Peyer's patch (tissue), 4 donors: Measurements from ENCODE around the gene ATP2A2. TPM values are rescaled to one million over a fixed set of nuclear protein-coding genes. Genes with fewer than 3 reads are reported as not detected.

ENCODE experiments used
- DNase-seq, 3 donors: peaks; one replicate each; pipeline ENCODE4 v3.0.0-alpha.2; 2017 to 2019
- H3K27ac ChIP-seq, 4 donors: fragments of 200-600 bp; sonication (generic); one replicate each; pipeline ENCODE4 v1.5.1; 2016 to 2019
- H3K27me3 ChIP-seq, 2 donors: fragments of 200-600 bp; sonication (generic); one replicate each; pipeline ENCODE4 v1.5.1; 2019
- H3K36me3 ChIP-seq, 3 donors: fragments of 200-600 bp; sonication (generic); one replicate each; pipeline ENCODE4 v1.5.1; 2016 to 2019
- H3K4me1 ChIP-seq, 4 donors: fragments of 200-600 bp; sonication (generic); one replicate each; pipeline ENCODE4 v1.5.1; 2016 to 2019
- H3K4me3 ChIP-seq, 4 donors: fragments of 200-600 bp; sonication (generic); 1 replicate in 3 of 4; 2 replicates in 1 of 4; pipeline ENCODE4 v1.5.1; 2016 to 2019; ENCODE audit warnings: mild to moderate bottlenecking in 1 of 4
- H3K9me3 ChIP-seq, 4 donors: fragments of 200-600 bp; sonication (generic); one replicate each; pipeline ENCODE4 v1.5.1; 2016 to 2019; ENCODE audit warnings: mild to moderate bottlenecking in 1 of 4
- CTCF ChIP-seq, 6 experiments: fragments of 450-650 bp in 4 of 6; fragments of 200-600 bp in 2 of 6; sonication (generic) in 1 of 6; IDR thresholded peaks; one replicate each; pipeline ENCODE4 v1.5.1; 2017 to 2019; ENCODE audit warnings: antibody characterized with exemption in 6 of 6, mild to moderate bottlenecking in 3 of 6, moderate library complexity in 1 of 6
- POLR2A ChIP-seq, 2 donors: fragments of 450-650 bp; IDR thresholded peaks; one replicate each; pipeline ENCODE4 v1.5.1; 2017; ENCODE audit warnings: antibody characterized with exemption in 2 of 2, mild to moderate bottlenecking in 2 of 2, moderate library complexity in 2 of 2
- total RNA-seq, 4 donors: library from RNA; depleted of rRNA; stranded (reverse); fragments of >200 nt; gene quantifications; one replicate each; pipeline ENCODE4 v1.1.0, GENCODE V29; 2016

The ATP2A2 gene
- total RNA-seq, 4 donors from 2014 or later = 102 to 239 (median 208) TPM

GRCh38 chr12:110316861-110317260 lies 35.8 kb downstream of the ATP2A2 start:
- H3K27me3 ChIP-seq = no peaks in the 10 kb centered on the region
- H3K9me3 ChIP-seq = no peaks in the 10 kb centered on the region
- TF ChIP-seq CTCF (IDR thresholded peaks at IDR 0.05) (no peak), POLR2A (IDR thresholded peaks at IDR 0.05) (no peak)
- peaks cover 0 to 3% (median 0%) of the 10 kb centered on the region in 3 donors for H3K36me3 ChIP-seq
- no peak overlapping the region for H3K4me3 ChIP-seq
- peak overlapping the region in 2 of 4 donors; percentile 29 to 45 for H3K27ac ChIP-seq
- DNase-seq = no peak
- H3K4me1 ChIP-seq = peaks cover 0 to 35% (median 0%) of the 10 kb centered on the region in 4 donors

DNA sequence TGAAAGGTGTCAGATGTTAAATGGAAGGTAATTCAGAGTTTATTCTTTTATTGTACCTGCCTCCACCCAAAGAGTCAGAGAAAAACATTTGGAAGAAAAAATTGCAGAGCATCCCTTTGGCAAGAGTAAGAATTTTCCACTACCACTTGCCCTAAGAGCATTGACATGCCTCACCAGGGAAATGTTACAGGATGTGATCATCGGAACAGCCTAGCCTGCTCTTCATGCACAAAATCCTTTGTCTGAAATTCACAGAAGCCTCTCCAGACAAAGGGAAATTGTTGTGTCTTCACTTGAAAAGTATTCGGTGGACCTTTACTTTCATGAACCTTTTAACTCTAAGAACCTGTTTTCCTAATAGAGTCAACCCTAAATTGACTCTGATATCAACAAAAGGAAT lies 36.9 kb downstream of the ATP2A2 start:
- Histone ChIP-seq H3K9me3 (no peaks in the 10 kb centered on the region), H3K36me3 (peaks cover 0 to 5% (median 0%) of the 10 kb centered on the region in 3 donors), H3K27me3 (no peaks in the 10 kb centered on the region), H3K4me3 (no peak overlapping the region), H3K27ac (peak overlapping the region in 1 of 4 donors; percentile 29), H3K4me1 (peaks cover 0 to 30% (median 0%) of the 10 kb centered on the region in 4 donors)
- TF ChIP-seq POLR2A (IDR thresholded peaks at IDR 0.05) = no peak
- no peak for DNase-seq

DNA sequence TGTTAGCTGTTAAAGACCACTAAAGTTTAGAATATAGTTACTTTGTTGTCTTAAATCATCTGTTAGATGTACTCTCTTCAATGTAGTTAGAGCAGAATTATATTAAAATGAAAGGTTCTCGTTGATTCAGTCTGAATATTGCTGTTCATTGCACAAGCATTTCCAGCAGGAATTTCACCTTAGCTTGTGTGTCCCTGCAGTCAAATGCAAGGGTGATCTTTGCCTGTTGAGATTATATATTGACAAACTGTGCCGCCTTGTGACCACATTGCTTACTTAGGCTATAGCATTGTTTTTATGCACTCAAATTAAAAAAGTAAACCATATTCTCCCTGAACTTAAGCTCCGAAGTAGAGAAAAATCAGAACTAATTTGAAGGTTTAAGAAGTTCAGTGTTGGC lies 39.5 kb downstream of the ATP2A2 start:
- Histone ChIP-seq H3K36me3 (peaks cover 0 to 27% (median 0%) of the 10 kb centered on the region in 3 donors), H3K4me3 (no peak overlapping the region), H3K4me1 (peaks cover 0 to 18% (median 0%) of the 10 kb centered on the region in 4 donors), H3K27me3 (no peaks in the 10 kb centered on the region), H3K27ac (no peak overlapping the region), H3K9me3 (no peaks in the 10 kb centered on the region)
- TF ChIP-seq CTCF (IDR thresholded peaks at IDR 0.05) (peak in 3 of 6 experiments; percentile 32 to 39 (median 34)), POLR2A (IDR thresholded peaks at IDR 0.05) (no peak)
- peak in 1 of 3 donors; percentile 21 for DNase-seq

DNA sequence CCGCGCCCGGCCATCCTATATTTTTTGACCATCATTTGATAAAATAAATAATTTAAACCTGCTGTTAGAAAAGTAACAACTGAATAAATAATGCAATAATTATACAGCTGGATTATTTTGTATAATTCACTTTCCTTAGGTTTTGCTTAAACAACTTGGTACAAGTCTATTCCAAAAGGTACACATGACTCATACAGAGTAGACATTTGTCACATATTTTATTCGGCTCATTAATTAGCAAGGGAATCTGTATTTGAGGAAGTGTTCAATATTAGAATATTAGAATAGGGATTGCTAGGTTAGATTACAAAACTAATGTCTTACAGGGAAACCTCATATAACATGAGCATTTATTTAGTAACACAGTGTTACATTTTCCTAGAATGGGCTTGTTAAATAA lies 48.7 kb downstream of the ATP2A2 start:
- H3K27ac ChIP-seq = no peak overlapping the region
- H3K4me1 ChIP-seq = no peaks in the 10 kb centered on the region
- TF ChIP-seq POLR2A (IDR thresholded peaks at IDR 0.05) (no peak), CTCF (IDR thresholded peaks at IDR 0.05) (no peak)
- H3K36me3 ChIP-seq = peaks cover 0 to 93% (median 4%) of the 10 kb centered on the region in 3 donors
- no peak overlapping the region for H3K4me3 ChIP-seq
- H3K9me3 ChIP-seq = no peaks in the 10 kb centered on the region
- H3K27me3 ChIP-seq = no peaks in the 10 kb centered on the region
- DNase-seq = no peak

- no peaks in the 10 kb centered on the region for H3K9me3 ChIP-seq
- no peak overlapping the region for H3K27ac ChIP-seq
- H3K4me3 ChIP-seq = no peak overlapping the region
- no peak for DNase-seq
- H3K4me1 ChIP-seq = no peaks in the 10 kb centered on the region
- H3K36me3 ChIP-seq = peaks cover 0 to 93% (median 4%) of the 10 kb centered on the region in 3 donors
- no peaks in the 10 kb centered on the region for H3K27me3 ChIP-seq
- TF ChIP-seq CTCF (IDR thresholded peaks at IDR 0.05) (no peak), POLR2A (IDR thresholded peaks at IDR 0.05) (no peak)
Observed at GRCh38 chr12:110330124-110330523, 49.1 kb downstream of the ATP2A2 start.

DNA sequence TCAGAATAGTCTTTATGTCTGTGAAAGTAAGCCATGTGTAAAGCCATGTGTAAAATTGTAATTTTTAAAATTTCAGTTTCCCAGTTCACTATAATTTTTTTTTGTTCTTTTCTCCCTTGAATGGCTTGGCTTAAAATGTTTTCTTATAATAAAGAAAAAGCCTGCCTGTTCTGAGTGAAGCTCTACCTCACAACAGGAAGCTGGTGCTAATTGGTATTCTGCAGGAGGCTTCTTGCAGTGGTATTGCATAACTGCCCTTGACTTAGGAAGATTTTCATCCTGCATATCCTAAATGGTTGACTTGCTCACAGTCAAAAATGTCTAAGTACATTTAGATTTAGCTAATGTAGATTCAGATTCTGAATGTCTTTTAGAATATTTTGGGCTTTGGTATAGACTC lies 49.5 kb downstream of the ATP2A2 start:
- no peak overlapping the region for H3K4me3 ChIP-seq
- H3K27me3 ChIP-seq = no peaks in the 10 kb centered on the region
- no peak for DNase-seq
- H3K36me3 ChIP-seq = peaks cover 0 to 93% (median 4%) of the 10 kb centered on the region in 3 donors
- H3K4me1 ChIP-seq = no peaks in the 10 kb centered on the region
- no peaks in the 10 kb centered on the region for H3K9me3 ChIP-seq
- H3K27ac ChIP-seq = no peak overlapping the region
- TF ChIP-seq POLR2A (IDR thresholded peaks at IDR 0.05) (no peak), CTCF (IDR thresholded peaks at IDR 0.05) (no peak)
